Uterus (tissue), 2 donors: ENCODE measurements around the gene XIAP.

Experiments used
- CTCF ChIP-seq, 4 experiments: fragments of 200-600 bp in 2 of 4; fragments of 450-650 bp in 2 of 4; sonication (generic) in 2 of 4; IDR thresholded peaks; one replicate each; pipeline ENCODE4 v1.5.1; 2016 to 2019; ENCODE audit warnings: antibody characterized with exemption in 4 of 4, mild to moderate bottlenecking in 2 of 4, moderate library complexity in 1 of 4
- POLR2A ChIP-seq, 2 donors: fragments of 450-650 bp; IDR thresholded peaks; one replicate each; pipeline ENCODE4 v1.6.1; 2016; ENCODE audit warnings: antibody characterized with exemption in 2 of 2, mild to moderate bottlenecking in 1 of 2, moderate library complexity in 1 of 2

GRCh38 chrX:123834116-123834515, 25.7 kb upstream of the XIAP start:
- no peak for TF ChIP-seq CTCF (IDR thresholded peaks at IDR 0.05)
- no peak for TF ChIP-seq POLR2A (IDR thresholded peaks at IDR 0.05)
